HepG2 (cell line): ENCODE results near the gene ACAP3. TPM values are rescaled to one million over a fixed set of nuclear protein-coding genes. Genes with fewer than 3 reads are reported as not detected.

ENCODE experiments used
- FOXC1 ChIP-seq: sonication (generic); formaldehyde crosslinking; IDR thresholded peaks from 2 replicates; pipeline ENCODE4 v1.8.0; 2022; ENCODE audit warnings: mild to moderate bottlenecking, missing genetic modification reagents, borderline replicate concordance
- GMEB2 ChIP-seq: IDR thresholded peaks from 2 replicates; pipeline ENCODE4 v1.6.1; 2016; ENCODE audit warnings: missing biosample characterization, missing genetic modification reagents, low read depth
- SCMH1 ChIP-seq: sonication (generic); formaldehyde crosslinking; IDR thresholded peaks from 2 replicates; pipeline ENCODE4 v1.9.0; 2021; ENCODE audit warnings: missing genetic modification reagents, mild to moderate bottlenecking, borderline replicate concordance
- SOX13 ChIP-seq, 3 experiments: fragments of 450-650 bp in 1 of 3; sonication (generic) in 1 of 3; formaldehyde crosslinking in 1 of 3; IDR thresholded peaks in 2 of 3; conservative IDR thresholded peaks in 1 of 3; 2 replicates each; pipeline versions ENCODE4 v1.5.0 to v1.6.1; 2016 to 2020; ENCODE audit warnings: antibody characterized with exemption in 1 of 3, mild to moderate bottlenecking in 1 of 3, missing compliant biosample characterization in 1 of 3, missing genetic modification reagents in 1 of 3, moderate library complexity in 1 of 3
- ZBTB3 ChIP-seq: sonication (generic); formaldehyde crosslinking; IDR thresholded peaks from 2 replicates; pipeline ENCODE4 v1.4.0; 2020; ENCODE audit warnings: low read depth, mild to moderate bottlenecking, moderate library complexity, missing genetic modification reagents, borderline replicate concordance
- ZBTB38 ChIP-seq: sonication (generic); formaldehyde crosslinking; IDR thresholded peaks from 2 replicates; pipeline ENCODE4 v1.5.1; 2020; ENCODE audit warnings: mild to moderate bottlenecking, missing genetic modification reagents
- ZBTB39 ChIP-seq: sonication (generic); formaldehyde crosslinking; IDR thresholded peaks from 2 replicates; pipeline ENCODE4 v1.5.0; 2020; ENCODE audit warnings: missing genetic modification reagents
- ZBTB4 ChIP-seq: sonication (generic); formaldehyde crosslinking; IDR thresholded peaks from 2 replicates; pipeline ENCODE4 v1.4.0; 2020; ENCODE audit warnings: missing genetic modification reagents, mild to moderate bottlenecking, borderline replicate concordance
- ZFYVE20 ChIP-seq: sonication (generic); formaldehyde crosslinking; IDR thresholded peaks from 2 replicates; pipeline ENCODE4 v1.8.0; 2023; ENCODE audit warnings: low read depth, mild to moderate bottlenecking, moderate library complexity, missing genetic modification reagents, borderline replicate concordance
- ZNF496 ChIP-seq: sonication (generic); formaldehyde crosslinking; IDR thresholded peaks from 2 replicates; pipeline ENCODE4 v1.8.1; 2023; ENCODE audit warnings: mild to moderate bottlenecking, moderate library complexity, missing genetic modification reagents; ENCODE audit not compliant: insufficient replicate concordance
- ZNF7 ChIP-seq: IDR thresholded peaks from 2 replicates; pipeline ENCODE4 v1.6.1; 2016; ENCODE audit warnings: missing biosample characterization, missing genetic modification reagents
- ZNF766 ChIP-seq: sonication (generic); formaldehyde crosslinking; IDR thresholded peaks from 2 replicates; pipeline ENCODE4 v1.5.0; 2020; ENCODE audit warnings: missing genetic modification reagents, borderline replicate concordance
- ZNF790 ChIP-seq: sonication (generic); formaldehyde crosslinking; IDR thresholded peaks from 2 replicates; pipeline ENCODE4 v1.8.0; 2022; ENCODE audit warnings: missing genetic modification reagents, mild to moderate bottlenecking, borderline replicate concordance
- polyA plus RNA-seq, 8 experiments: library from polyadenylated mRNA; depleted of rRNA in 3 of 8; stranded (reverse) in 7 of 8; unstranded in 1 of 8; fragments of >200 nt; fragmentation: Illumina TruSeq in 4 of 8; extraction: Trizol in 4 of 8; gene quantifications; 2 replicates each; pipeline versions ENCODE4 v1.2.1 to v1.2.3, GENCODE V29; 2011 to 2016; ENCODE audit warnings: low read depth in 4 of 8, missing spikeins in 1 of 8, mixed read lengths in 1 of 8; ENCODE audit not compliant: insufficient read depth in 1 of 8
- total RNA-seq, 5 experiments: library from RNA; depleted of rRNA; stranded (reverse); fragments of >200 nt; fragmentation: Illumina TruSeq; extraction: Trizol; gene quantifications; 2 replicates each; pipeline ENCODE4 v1.2.3, GENCODE V29; 2016; ENCODE audit warnings: low read depth in 1 of 5

The ACAP3 gene
- total and polyA plus RNA-seq, 2 of the 13 experiments (the other 11 are each of a cell fraction or from before 2014, with no cell fraction given) = 29.4 to 50.8 TPM

- TF ChIP-seq ZBTB4 (CRISPR knock-in tag) (0 out of 2 replicates have a peak, but pooled peaks have one; percentile 30), ZNF766 (no peak), FOXC1 (no peak), SCMH1 (CRISPR knock-in tag) (no peak), ZNF7 (CRISPR knock-in tag) (no peak), ZFYVE20 (CRISPR knock-in tag) (no peak), SOX13 (IDR thresholded peaks at IDR 0.05) (no peak), SOX13 (CRISPR knock-in tag; conservative IDR thresholded peaks at IDR 0.05 in 1 of 2, IDR thresholded peaks at IDR 0.05 in 1 of 2) (no peak), ZNF790 (no peak), ZBTB39 (peak; percentile 63; the same call in 1 of the 2 replicates), GMEB2 (CRISPR knock-in tag) (no peak), ZBTB3 (CRISPR knock-in tag) (no peak), ZBTB38 (CRISPR knock-in tag) (peak; percentile 41; the same call in 1 of the 2 replicates), ZNF496 (CRISPR knock-in tag) (no peak)
Observed at GRCh38 chr1:1274931-1275431, 32.7 kb downstream of the ACAP3 start (continued).
